HepG2 (cell line): ENCODE data around the gene NINL. TPM values are rescaled to one million over a fixed set of nuclear protein-coding genes. Genes with fewer than 3 reads are reported as not detected.
A peak's percentile ranks its signal among the peaks of the same experiment; 100 is the strongest.

Experiments
- AHR ChIP-seq: IDR thresholded peaks from 2 replicates; pipeline ENCODE4 v1.6.1; 2018; ENCODE audit warnings: missing genetic modification reagents, missing compliant biosample characterization
- CC2D1A ChIP-seq: sonication (generic); formaldehyde crosslinking; IDR thresholded peaks from 2 replicates; pipeline ENCODE4 v1.8.1; 2023; ENCODE audit warnings: mild to moderate bottlenecking, missing genetic modification reagents
- CENPX ChIP-seq: sonication (generic); formaldehyde crosslinking; IDR thresholded peaks from 2 replicates; pipeline ENCODE4 v1.9.0; 2021; ENCODE audit warnings: mild to moderate bottlenecking, missing genetic modification reagents, moderate library complexity
- FOXM1 ChIP-seq: sonication (generic); formaldehyde crosslinking; IDR thresholded peaks from 2 replicates; pipeline ENCODE4 v1.5.0; 2020; ENCODE audit warnings: missing genetic modification reagents
- FUBP1 ChIP-seq: sonication (generic); formaldehyde crosslinking; IDR thresholded peaks from 2 replicates; pipeline ENCODE4 v1.5.1; 2020; ENCODE audit warnings: missing genetic modification reagents, mild to moderate bottlenecking, borderline replicate concordance
- GFI1 ChIP-seq: sonication (generic); formaldehyde crosslinking; IDR thresholded peaks from 2 replicates; pipeline ENCODE4 v1.5.0; 2020; ENCODE audit warnings: missing genetic modification reagents, mild to moderate bottlenecking, borderline replicate concordance
- KDM3A ChIP-seq: IDR thresholded peaks from 2 replicates; pipeline ENCODE4 v1.6.1; 2018; ENCODE audit warnings: low read depth, missing compliant biosample characterization
- LRRFIP1 ChIP-seq: sonication (generic); formaldehyde crosslinking; conservative IDR thresholded peaks from 2 replicates; pipeline ENCODE4 v1.4.0; 2020; ENCODE audit warnings: missing genetic modification reagents
- MBNL3 ChIP-seq: fragments of 250-450 bp; sonication (Bioruptor Pico); conservative IDR thresholded peaks from 2 replicates; pipeline ENCODE4 v1.8.0; 2022; ENCODE audit warnings: mild to moderate bottlenecking, inconsistent platforms
- NONO ChIP-seq, 2 experiments: fragments of 450-650 bp in 1 of 2; sonication (generic) in 1 of 2; formaldehyde crosslinking in 1 of 2; IDR thresholded peaks in 1 of 2; conservative IDR thresholded peaks in 1 of 2; 2 replicates each; pipeline versions ENCODE4 v1.6.1 to v1.8.0; 2017 to 2022; ENCODE audit warnings: mild to moderate bottlenecking in 1 of 2, missing genetic modification reagents in 1 of 2, moderate library complexity in 1 of 2
- PRMT3 ChIP-seq: sonication (generic); formaldehyde crosslinking; IDR thresholded peaks from 2 replicates; pipeline ENCODE4 v1.8.1; 2022; ENCODE audit warnings: low read depth, mild to moderate bottlenecking, moderate library complexity, missing genetic modification reagents, borderline replicate concordance
- SRSF1 ChIP-seq: fragments of 200-400 bp; formaldehyde crosslinking; optimal IDR thresholded peaks from 2 replicates; pipeline ENCODE3; 2017; ENCODE audit warnings: mild to moderate bottlenecking, low read depth, low read length, moderate library complexity
- TAF1 ChIP-seq: sonication (generic); formaldehyde crosslinking; IDR thresholded peaks from 2 replicates; pipeline ENCODE4 v1.4.0; 2020; ENCODE audit warnings: missing genetic modification reagents
- TBX3 ChIP-seq: fragments of 450-650 bp; IDR thresholded peaks from 2 replicates; pipeline ENCODE4 v1.6.1; 2017; ENCODE audit warnings: antibody characterized with exemption, mild to moderate bottlenecking, inconsistent platforms, borderline replicate concordance
- TFAP4 ChIP-seq: sonication (generic); IDR thresholded peaks from 2 replicates; pipeline ENCODE4 v1.6.1; 2016; ENCODE audit warnings: low read depth, borderline replicate concordance
- YY1 ChIP-seq: IDR thresholded peaks from 2 replicates; pipeline ENCODE4 v1.6.1; 2011; ENCODE audit warnings: low read length, low read depth, moderate library complexity, mild to moderate bottlenecking; ENCODE audit not compliant: insufficient read depth, insufficient replicate concordance
- ZBTB20 ChIP-seq: sonication (generic); formaldehyde crosslinking; IDR thresholded peaks from 2 replicates; pipeline ENCODE4 v1.8.1; 2023; ENCODE audit warnings: missing genetic modification reagents, low read depth, mild to moderate bottlenecking, borderline replicate concordance
- ZFX ChIP-seq: sonication (generic); formaldehyde crosslinking; IDR thresholded peaks from 2 replicates; pipeline ENCODE4 v1.4.0; 2020; ENCODE audit warnings: mild to moderate bottlenecking, low read depth, missing genetic modification reagents, moderate library complexity
- ZNF160 ChIP-seq: sonication (generic); formaldehyde crosslinking; IDR thresholded peaks from 2 replicates; pipeline ENCODE4 v1.8.0; 2022; ENCODE audit warnings: mild to moderate bottlenecking, inconsistent platforms, missing genetic modification reagents
- ZNF512 ChIP-seq: sonication (generic); formaldehyde crosslinking; IDR thresholded peaks from 2 replicates; pipeline ENCODE4 v1.4.0; 2020; ENCODE audit warnings: mild to moderate bottlenecking, missing genetic modification reagents
- ZNF576 ChIP-seq: sonication (generic); formaldehyde crosslinking; IDR thresholded peaks from 2 replicates; pipeline ENCODE4 v1.4.0; 2020; ENCODE audit warnings: mild to moderate bottlenecking, missing genetic modification reagents
- ZNF670 ChIP-seq: sonication (generic); formaldehyde crosslinking; IDR thresholded peaks from 2 replicates; pipeline ENCODE4 v1.8.0; 2022; ENCODE audit warnings: mild to moderate bottlenecking, missing genetic modification reagents, borderline replicate concordance
- polyA plus RNA-seq, 8 experiments: library from polyadenylated mRNA; depleted of rRNA in 3 of 8; stranded (reverse) in 7 of 8; unstranded in 1 of 8; fragments of >200 nt; fragmentation: Illumina TruSeq in 4 of 8; extraction: Trizol in 4 of 8; gene quantifications; 2 replicates each; pipeline versions ENCODE4 v1.2.1 to v1.2.3, GENCODE V29; 2011 to 2016; ENCODE audit warnings: low read depth in 4 of 8, missing spikeins in 1 of 8, mixed read lengths in 1 of 8; ENCODE audit not compliant: insufficient read depth in 1 of 8
- total RNA-seq, 5 experiments: library from RNA; depleted of rRNA; stranded (reverse); fragments of >200 nt; fragmentation: Illumina TruSeq; extraction: Trizol; gene quantifications; 2 replicates each; pipeline ENCODE4 v1.2.3, GENCODE V29; 2016; ENCODE audit warnings: low read depth in 1 of 5

The NINL gene
- total and polyA plus RNA-seq, 2 of the 13 experiments (the other 11 are each of a cell fraction or from before 2014, with no cell fraction given) = 32.3 to 34.3 TPM

GRCh38 chr20:25623225-25623735, 37.9 kb upstream of the NINL start (continued):
- no peak for TF ChIP-seq YY1
- 0 out of 2 replicates have a peak, but pooled peaks have one; percentile 17 for TF ChIP-seq CC2D1A
- TF ChIP-seq ZNF670 = no peak; the same call in 1 of the 2 replicates
- no peak for TF ChIP-seq CENPX (CRISPR knock-in tag)
- no peak; the same call in 1 of the 2 replicates for TF ChIP-seq KDM3A (CRISPR knock-in tag)
- no peak for TF ChIP-seq MBNL3
- no peak for TF ChIP-seq FOXM1 (CRISPR knock-in tag)
- TF ChIP-seq AHR (CRISPR knock-in tag) = peak; percentile 66; the same call in 1 of the 2 replicates
- no peak for TF ChIP-seq TBX3
- no peak for TF ChIP-seq NONO (IDR thresholded peaks at IDR 0.05)
- no peak for TF ChIP-seq NONO (CRISPR knock-in tag; conservative IDR thresholded peaks at IDR 0.05)
- peak; percentile 75; the same call in 1 of the 2 replicates for TF ChIP-seq FUBP1 (CRISPR knock-in tag)
- no peak for TF ChIP-seq SRSF1
- TF ChIP-seq ZNF160 (CRISPR knock-in tag) = peak; percentile 53
- TF ChIP-seq ZNF576 (CRISPR knock-in tag) = peak; percentile 93
- peak; percentile 12; the same call in 1 of the 2 replicates for TF ChIP-seq ZBTB20
- no peak for TF ChIP-seq GFI1 (CRISPR knock-in tag)
- TF ChIP-seq TAF1 (CRISPR knock-in tag) = no peak
- no peak for TF ChIP-seq ZNF512 (CRISPR knock-in tag)
- no peak for TF ChIP-seq PRMT3
- no peak for TF ChIP-seq TFAP4
- TF ChIP-seq ZFX (CRISPR knock-in tag) = no peak; the same call in 1 of the 2 replicates
- TF ChIP-seq LRRFIP1 (CRISPR knock-in tag) = no peak
